ENCODE results near the gene L3MBTL4.
"Not testable (repeated sequence)": the region's sequence is repeated elsewhere in the genome, so short reads cannot be mapped to it uniquely, and the experiment has no call there.

The L3MBTL4 gene

GRCh38 chr18:6205706-6206105, 209.0 kb downstream of the L3MBTL4 start:
- Histone ChIP-seq H3K9me3 (ENCODE audit: control insufficient read depth in 1 of 2, low read length in 2 of 2) (no peaks in the 10 kb centered on the region), H3K4me1 (ENCODE audit: control insufficient read depth in 1 of 2, insufficient read depth in 2 of 2, low read length in 2 of 2) (no peaks in the 10 kb centered on the region), H3K27ac (ENCODE audit: low read length) (no peak overlapping the region), H3K4me3 (ENCODE audit: low read depth in 1 of 2, low read length in 2 of 2) (no peak overlapping the region), H3K27me3 (ENCODE audit: low read depth, low read length) (no peaks in the 10 kb centered on the region), H3K36me3 (ENCODE audit: control insufficient read depth in 1 of 2, insufficient read depth in 2 of 2, low read length in 2 of 2) (no peaks in the 10 kb centered on the region)

DNA sequence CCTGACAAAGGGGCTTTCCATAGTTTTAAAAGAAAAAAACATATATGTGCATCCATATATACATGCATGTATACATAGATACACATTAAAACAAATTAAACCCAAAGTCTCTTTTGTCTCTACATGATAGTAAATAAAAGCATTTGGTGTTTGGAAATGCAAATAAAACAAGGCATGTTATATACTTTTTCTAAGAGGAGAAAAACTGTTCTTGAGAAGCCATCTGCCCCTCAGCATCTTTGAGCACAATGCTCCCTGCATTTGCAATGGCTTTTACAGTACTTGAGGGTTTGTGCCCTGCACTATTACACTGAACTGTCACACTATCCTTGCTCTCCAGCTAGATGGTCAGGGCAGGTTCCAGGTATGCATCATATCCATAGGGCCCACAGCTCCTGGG, 210.2 kb downstream of the L3MBTL4 start:
- Histone ChIP-seq H3K4me3 (ENCODE audit: low read depth in 1 of 2, low read length in 2 of 2) (no peak overlapping the region), H3K4me1 (ENCODE audit: control insufficient read depth in 1 of 2, insufficient read depth in 2 of 2, low read length in 2 of 2) (no peaks in the 10 kb centered on the region), H3K9me3 (ENCODE audit: control insufficient read depth in 1 of 2, low read length in 2 of 2) (no peaks in the 10 kb centered on the region), H3K36me3 (ENCODE audit: control insufficient read depth in 1 of 2, insufficient read depth in 2 of 2, low read length in 2 of 2) (no peaks in the 10 kb centered on the region), H3K27ac (ENCODE audit: low read length) (no peak overlapping the region), H3K27me3 (ENCODE audit: low read depth, low read length) (no peaks in the 10 kb centered on the region)

GRCh38 chr18:6203791-6204190, 210.9 kb downstream of the L3MBTL4 start:
- H3K4me3 ChIP-seq (ENCODE audit: low read depth in 1 of 2, low read length in 2 of 2), result no peak overlapping the region
- no peaks in the 10 kb centered on the region for H3K4me1 ChIP-seq (ENCODE audit: control insufficient read depth in 1 of 2, insufficient read depth in 2 of 2, low read length in 2 of 2)
- H3K27ac ChIP-seq (ENCODE audit: low read length), result no peak overlapping the region
- no peaks in the 10 kb centered on the region for H3K27me3 ChIP-seq (ENCODE audit: low read depth, low read length)
- no peaks in the 10 kb centered on the region for H3K36me3 ChIP-seq (ENCODE audit: control insufficient read depth in 1 of 2, insufficient read depth in 2 of 2, low read length in 2 of 2)
- no peaks in the 10 kb centered on the region for H3K9me3 ChIP-seq (ENCODE audit: control insufficient read depth in 1 of 2, low read length in 2 of 2)

GRCh38 chr18:6202861-6203260, 211.8 kb downstream of the L3MBTL4 start:
- Histone ChIP-seq H3K36me3 (ENCODE audit: control insufficient read depth in 1 of 2, insufficient read depth in 2 of 2, low read length in 2 of 2) (no peaks in the 10 kb centered on the region), H3K27ac (ENCODE audit: low read length) (no peak overlapping the region), H3K27me3 (ENCODE audit: low read depth, low read length) (no peaks in the 10 kb centered on the region), H3K9me3 (ENCODE audit: control insufficient read depth in 1 of 2, low read length in 2 of 2) (no peaks in the 10 kb centered on the region), H3K4me3 (ENCODE audit: low read depth in 1 of 2, low read length in 2 of 2) (no peak overlapping the region), H3K4me1 (ENCODE audit: control insufficient read depth in 1 of 2, insufficient read depth in 2 of 2, low read length in 2 of 2) (no peaks in the 10 kb centered on the region)

- Histone ChIP-seq H3K27ac (ENCODE audit: low read length) (no peak overlapping the region), H3K4me1 (ENCODE audit: control insufficient read depth in 1 of 2, insufficient read depth in 2 of 2, low read length in 2 of 2) (no peaks in the 10 kb centered on the region), H3K4me3 (ENCODE audit: low read depth in 1 of 2, low read length in 2 of 2) (no peak overlapping the region), H3K36me3 (ENCODE audit: control insufficient read depth in 1 of 2, insufficient read depth in 2 of 2, low read length in 2 of 2) (no peaks in the 10 kb centered on the region), H3K27me3 (ENCODE audit: low read depth, low read length) (no peaks in the 10 kb centered on the region), H3K9me3 (ENCODE audit: control insufficient read depth in 1 of 2, low read length in 2 of 2) (no peaks in the 10 kb centered on the region)
Measured at GRCh38 chr18:6200204-6200774, 214.4 kb downstream of the L3MBTL4 start.

GRCh38 chr18:6199777-6200176, 214.9 kb downstream of the L3MBTL4 start:
- no peak overlapping the region for H3K27ac ChIP-seq (ENCODE audit: low read length)
- H3K27me3 ChIP-seq (ENCODE audit: low read depth, low read length), result no peaks in the 10 kb centered on the region
- no peak overlapping the region for H3K4me3 ChIP-seq (ENCODE audit: low read depth in 1 of 2, low read length in 2 of 2)
- no peaks in the 10 kb centered on the region for H3K9me3 ChIP-seq (ENCODE audit: control insufficient read depth in 1 of 2, low read length in 2 of 2)
- H3K4me1 ChIP-seq (ENCODE audit: control insufficient read depth in 1 of 2, insufficient read depth in 2 of 2, low read length in 2 of 2), result no peaks in the 10 kb centered on the region
- H3K36me3 ChIP-seq (ENCODE audit: control insufficient read depth in 1 of 2, insufficient read depth in 2 of 2, low read length in 2 of 2), result no peaks in the 10 kb centered on the region

- H3K4me1 ChIP-seq (ENCODE audit: control insufficient read depth in 1 of 2, insufficient read depth in 2 of 2, low read length in 2 of 2), result no peaks in the 10 kb centered on the region
- no peaks in the 10 kb centered on the region for H3K27me3 ChIP-seq (ENCODE audit: low read depth, low read length)
- H3K9me3 ChIP-seq (ENCODE audit: control insufficient read depth in 1 of 2, low read length in 2 of 2), result no peaks in the 10 kb centered on the region
- no peak overlapping the region for H3K4me3 ChIP-seq (ENCODE audit: low read depth in 1 of 2, low read length in 2 of 2)
- no peak overlapping the region for H3K27ac ChIP-seq (ENCODE audit: low read length)
- no peaks in the 10 kb centered on the region for H3K36me3 ChIP-seq (ENCODE audit: control insufficient read depth in 1 of 2, insufficient read depth in 2 of 2, low read length in 2 of 2)
Measured at GRCh38 chr18:6198585-6198984, 216.1 kb downstream of the L3MBTL4 start.

DNA sequence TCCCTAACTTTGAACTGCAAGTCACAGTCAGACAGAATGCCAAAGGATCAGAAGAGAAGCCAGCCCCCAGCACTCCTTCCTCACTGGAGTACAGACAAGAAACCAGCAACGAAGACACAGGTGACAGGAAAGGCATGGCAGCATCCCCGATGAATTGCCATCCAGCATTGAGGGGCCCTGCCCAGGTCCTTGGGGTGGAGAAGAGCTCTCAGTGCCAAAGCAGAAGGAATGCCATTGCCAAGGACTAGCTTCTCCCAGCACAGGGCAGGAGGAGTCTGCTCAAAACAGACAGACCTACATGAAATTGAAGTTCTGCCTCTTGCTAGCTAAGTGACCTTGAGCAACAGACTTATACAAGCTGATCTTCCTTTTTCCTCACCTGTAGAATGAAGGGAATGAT, 220.1 kb downstream of the L3MBTL4 start:
- H3K27ac ChIP-seq (ENCODE audit: low read length), result no peak overlapping the region

DNA sequence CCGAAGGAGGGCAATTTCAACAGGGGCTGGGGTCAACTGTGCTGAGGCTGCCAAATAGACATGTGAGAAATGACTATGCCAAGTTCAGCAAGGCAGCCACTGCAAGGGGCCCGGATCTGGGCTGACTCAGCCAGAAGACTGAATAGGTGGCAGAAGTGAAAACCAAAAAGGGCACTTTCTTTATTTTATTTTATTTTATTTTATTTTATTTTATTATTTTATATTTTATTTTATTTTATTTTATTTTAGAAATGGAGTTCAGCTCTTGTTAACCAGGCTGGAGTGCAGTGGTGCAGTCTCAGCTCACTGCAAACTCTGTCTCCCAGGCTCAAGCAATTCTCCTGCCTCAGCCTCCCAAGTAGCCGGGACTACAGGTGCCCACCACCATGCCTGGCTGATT, 228.9 kb downstream of the L3MBTL4 start:
- Histone ChIP-seq H3K9me3 (ENCODE audit: control insufficient read depth in 1 of 2, low read length in 2 of 2) (peaks cover 0 to 10% of the 10 kb centered on the region in 2 donors), H3K36me3 (ENCODE audit: control insufficient read depth in 1 of 2, insufficient read depth in 2 of 2, low read length in 2 of 2) (peaks cover 0 to 11% of the 10 kb centered on the region in 2 donors)
- not testable (repeated sequence) for H3K4me1 ChIP-seq (ENCODE audit: control insufficient read depth in 1 of 2, insufficient read depth in 2 of 2, low read length in 2 of 2); H3K27ac ChIP-seq (ENCODE audit: low read length); H3K4me3 ChIP-seq (ENCODE audit: low read depth in 1 of 2, low read length in 2 of 2); H3K27me3 ChIP-seq (ENCODE audit: low read depth, low read length)

More for the DNA sequence above, 220.1 kb downstream of the L3MBTL4 start:
- peaks cover 0 to 5% of the 10 kb centered on the region in 2 donors for H3K36me3 ChIP-seq (ENCODE audit: control insufficient read depth in 1 of 2, insufficient read depth in 2 of 2, low read length in 2 of 2)
- no peak overlapping the region for H3K4me3 ChIP-seq (ENCODE audit: low read depth in 1 of 2, low read length in 2 of 2)
- H3K27me3 ChIP-seq (ENCODE audit: low read depth, low read length), result no peaks in the 10 kb centered on the region
- no peaks in the 10 kb centered on the region for H3K9me3 ChIP-seq (ENCODE audit: control insufficient read depth in 1 of 2, low read length in 2 of 2)
- no peaks in the 10 kb centered on the region for H3K4me1 ChIP-seq (ENCODE audit: control insufficient read depth in 1 of 2, insufficient read depth in 2 of 2, low read length in 2 of 2)

DNA sequence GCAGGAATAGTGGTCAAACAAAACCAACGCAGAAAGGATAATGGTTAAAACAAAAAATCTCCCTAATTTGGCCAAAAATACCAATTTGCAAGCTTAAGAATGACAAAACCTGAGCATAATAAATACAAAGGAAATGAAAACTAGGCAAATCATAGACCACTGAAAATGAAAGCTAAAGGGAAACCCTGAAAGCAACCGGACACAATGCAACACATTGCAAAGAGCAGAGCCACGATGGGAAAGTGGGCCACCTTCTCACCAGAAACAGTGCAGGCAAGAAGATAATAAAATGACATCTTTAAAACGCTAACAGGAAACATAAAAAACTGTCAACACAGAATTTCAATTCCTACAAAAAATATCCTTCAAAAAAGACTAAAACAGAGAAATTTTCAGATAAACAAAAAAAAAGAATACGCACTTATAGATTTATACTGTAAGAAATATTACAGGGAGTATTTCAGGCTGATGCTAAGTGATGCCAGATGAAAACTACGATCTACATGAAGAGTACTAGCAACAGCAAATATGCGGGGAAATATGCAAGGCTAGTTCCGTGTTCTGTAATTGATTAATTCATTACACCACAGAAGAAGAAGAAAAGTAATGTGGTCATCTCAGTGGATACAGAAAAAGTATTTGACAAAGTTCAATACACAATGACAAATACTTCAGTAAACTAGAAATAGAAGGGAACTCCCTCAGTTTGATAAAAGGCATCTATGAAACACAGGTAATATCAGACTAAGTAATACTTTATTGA, 239.5 kb downstream of the L3MBTL4 start:
- Histone ChIP-seq H3K27me3 (ENCODE audit: low read depth, low read length) (no peaks in the 10 kb centered on the region), H3K4me3 (ENCODE audit: low read depth in 1 of 2, low read length in 2 of 2) (no peak overlapping the region), H3K36me3 (ENCODE audit: control insufficient read depth in 1 of 2, insufficient read depth in 2 of 2, low read length in 2 of 2) (no peaks in the 10 kb centered on the region), H3K27ac (ENCODE audit: low read length) (no peak overlapping the region), H3K9me3 (ENCODE audit: control insufficient read depth in 1 of 2, low read length in 2 of 2) (no peaks in the 10 kb centered on the region), H3K4me1 (ENCODE audit: control insufficient read depth in 1 of 2, insufficient read depth in 2 of 2, low read length in 2 of 2) (no peaks in the 10 kb centered on the region)

- Histone ChIP-seq H3K9me3 (ENCODE audit: control insufficient read depth in 1 of 2, low read length in 2 of 2) (no peaks in the 10 kb centered on the region), H3K27me3 (ENCODE audit: low read depth, low read length) (no peaks in the 10 kb centered on the region), H3K27ac (ENCODE audit: low read length) (no peak overlapping the region), H3K36me3 (ENCODE audit: control insufficient read depth in 1 of 2, insufficient read depth in 2 of 2, low read length in 2 of 2) (no peaks in the 10 kb centered on the region), H3K4me3 (ENCODE audit: low read depth in 1 of 2, low read length in 2 of 2) (no peak overlapping the region), H3K4me1 (ENCODE audit: control insufficient read depth in 1 of 2, insufficient read depth in 2 of 2, low read length in 2 of 2) (no peaks in the 10 kb centered on the region)
Measured at GRCh38 chr18:6170604-6171003, 244.1 kb downstream of the L3MBTL4 start.

DNA sequence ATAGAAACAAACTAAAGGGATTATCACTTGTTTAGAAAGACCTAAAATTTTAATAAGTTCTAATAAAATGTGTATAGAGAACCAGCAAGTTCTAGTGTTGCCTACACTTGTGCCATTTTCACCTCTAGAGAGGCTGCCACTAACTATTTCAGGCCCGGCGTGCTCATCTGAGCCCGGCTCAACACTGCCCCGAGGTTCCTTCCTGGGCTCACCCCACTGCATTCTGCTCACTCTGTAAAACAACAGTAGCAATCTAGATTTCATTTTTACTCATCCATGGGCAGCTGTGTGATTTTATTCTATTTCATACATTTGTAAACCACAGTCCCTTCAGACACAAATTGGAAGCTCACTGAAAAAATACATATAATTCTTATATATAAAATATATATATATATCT, 253.2 kb downstream of the L3MBTL4 start:
- no peaks in the 10 kb centered on the region for H3K36me3 ChIP-seq (ENCODE audit: control insufficient read depth in 1 of 2, insufficient read depth in 2 of 2, low read length in 2 of 2)
- H3K4me3 ChIP-seq (ENCODE audit: low read depth in 1 of 2, low read length in 2 of 2), result no peak overlapping the region
- no peak overlapping the region for H3K27ac ChIP-seq (ENCODE audit: low read length)
- no peaks in the 10 kb centered on the region for H3K4me1 ChIP-seq (ENCODE audit: control insufficient read depth in 1 of 2, insufficient read depth in 2 of 2, low read length in 2 of 2)
- peaks cover 0 to 7% of the 10 kb centered on the region in 2 donors for H3K9me3 ChIP-seq (ENCODE audit: control insufficient read depth in 1 of 2, low read length in 2 of 2)
- H3K27me3 ChIP-seq (ENCODE audit: low read depth, low read length), result no peaks in the 10 kb centered on the region

Data from muscle layer of duodenum (tissue), 2 donors.